ENCODE results near the gene ARHGAP29. TPM values are rescaled to one million over a fixed set of nuclear protein-coding genes. Genes with fewer than 3 reads are reported as not detected.
A peak's percentile ranks its signal among the peaks of the same experiment; 100 is the strongest.

Gene ARHGAP29
- total RNA-seq, 6 donors from 2014 or later, result 43.8 to 87.5 (median 49.0) TPM

- Histone ChIP-seq H3K27me3 (no peaks in the 10 kb centered on the region), H3K4me3 (no peak overlapping the region), H3K9me3 (no peaks in the 10 kb centered on the region), H3K27ac (peak overlapping the region in 2 of 4 donors; percentile 60 to 95), H3K4me1 (peaks cover 8 to 30% (median 12%) of the 10 kb centered on the region in 4 donors), H3K36me3 (no peaks in the 10 kb centered on the region)
- ATAC-seq (ENCODE audit: low FRiP score in 2 of 2) (no peak), DNase-seq (no peak)
- 62 to 63% methylated on average over 1 of the region's 1 CpG for WGBS, 2 donors
- TF ChIP-seq EP300 (IDR thresholded peaks at IDR 0.05) (no peak), POLR2A (IDR thresholded peaks at IDR 0.05) (no peak)
Observed at GRCh38 chr1:94231746-94232145, 5.6 kb downstream of the ARHGAP29 start.

GRCh38 chr1:94230920-94231319 lies 6.5 kb downstream of the ARHGAP29 start:
- Histone ChIP-seq H3K9me3 (no peaks in the 10 kb centered on the region), H3K27ac (peak overlapping the region in 2 of 4 donors; percentile 60 to 95), H3K4me1 (peaks cover 8 to 30% (median 13%) of the 10 kb centered on the region in 4 donors), H3K27me3 (no peaks in the 10 kb centered on the region), H3K36me3 (no peaks in the 10 kb centered on the region), H3K4me3 (no peak overlapping the region)
- DNase-seq (no peak), ATAC-seq (ENCODE audit: low FRiP score in 2 of 2) (no peak)
- no peak for TF ChIP-seq POLR2AphosphoS5 (IDR thresholded peaks at IDR 0.05)
- TF ChIP-seq POLR2A (IDR thresholded peaks at IDR 0.05), result no peak
- TF ChIP-seq EP300 (IDR thresholded peaks at IDR 0.05), result no peak
- TF ChIP-seq CTCF (IDR thresholded peaks at IDR 0.05), result no peak
- 76 to 93% methylated on average over 1 of the region's 1 CpG for WGBS, 2 donors

GRCh38 chr1:94228640-94229375 lies 8.6 kb downstream of the ARHGAP29 start:
- WGBS, 2 donors, result 70% methylated on average over 4 of the region's 4 CpGs
- TF ChIP-seq CTCF (IDR thresholded peaks at IDR 0.05), result no peak
- no peak for TF ChIP-seq POLR2AphosphoS5 (IDR thresholded peaks at IDR 0.05)
- TF ChIP-seq POLR2A (IDR thresholded peaks at IDR 0.05), result no peak
- no peak for TF ChIP-seq EP300 (IDR thresholded peaks at IDR 0.05)
- no peak for ATAC-seq (ENCODE audit: low FRiP score in 2 of 2)
- Histone ChIP-seq H3K9me3 (no peaks in the 10 kb centered on the region), H3K27ac (peak overlapping the region in 2 of 4 donors; percentile 33 to 60), H3K4me3 (no peak overlapping the region), H3K36me3 (no peaks in the 10 kb centered on the region), H3K27me3 (no peaks in the 10 kb centered on the region), H3K4me1 (peaks cover 11 to 26% (median 14%) of the 10 kb centered on the region in 4 donors)
- DNase-seq, result no peak

- peaks cover 11 to 24% (median 12%) of the 10 kb centered on the region in 4 donors for H3K4me1 ChIP-seq
- H3K27me3 ChIP-seq, result no peaks in the 10 kb centered on the region
- no peaks in the 10 kb centered on the region for H3K36me3 ChIP-seq
- H3K27ac ChIP-seq, result peak overlapping the region in 1 of 4 donors; percentile 33
- no peak for DNase-seq
- 43 to 56% methylated on average over 1 of the region's 1 CpG for WGBS, 2 donors
- TF ChIP-seq POLR2A (IDR thresholded peaks at IDR 0.05) (no peak), EP300 (IDR thresholded peaks at IDR 0.05) (no peak), POLR2AphosphoS5 (IDR thresholded peaks at IDR 0.05) (no peak), CTCF (IDR thresholded peaks at IDR 0.05) (no peak)
- ATAC-seq (ENCODE audit: low FRiP score in 2 of 2), result no peak
- H3K4me3 ChIP-seq, result no peak overlapping the region
- H3K9me3 ChIP-seq, result no peaks in the 10 kb centered on the region
Observed at GRCh38 chr1:94227624-94228023, 9.8 kb downstream of the ARHGAP29 start.

- TF ChIP-seq POLR2A (IDR thresholded peaks at IDR 0.05), result no peak
- TF ChIP-seq EP300 (IDR thresholded peaks at IDR 0.05), result no peak
- TF ChIP-seq POLR2AphosphoS5 (IDR thresholded peaks at IDR 0.05), result no peak
- no peak for TF ChIP-seq CTCF (IDR thresholded peaks at IDR 0.05)
- peak overlapping the region in 1 of 4 donors; percentile 55 for H3K27ac ChIP-seq
- WGBS, 2 donors, result 49 to 61% methylated on average over 2 of the region's 2 CpGs
- H3K4me3 ChIP-seq, result no peak overlapping the region
- no peak for DNase-seq
- H3K36me3 ChIP-seq, result no peaks in the 10 kb centered on the region
- peaks cover 2 to 25% (median 7%) of the 10 kb centered on the region in 4 donors for H3K4me1 ChIP-seq
- H3K9me3 ChIP-seq, result no peaks in the 10 kb centered on the region
- ATAC-seq (ENCODE audit: low FRiP score in 2 of 2), result no peak
- H3K27me3 ChIP-seq, result no peaks in the 10 kb centered on the region
Observed at GRCh38 chr1:94225845-94226244, 11.5 kb downstream of the ARHGAP29 start.
